Cardiac muscle cell (in vitro differentiated cells and primary cell): ENCODE data around the gene ROCK2. TPM values are rescaled to one million over a fixed set of nuclear protein-coding genes. Genes with fewer than 3 reads are reported as not detected.

Experiments
- DNase-seq, 2 donors: peaks; one replicate each; pipeline versions ENCODE4 v3.0.0 to v3.0.0-alpha.2; 2010 to 2017; ENCODE audit warnings: low read depth in 1 of 2, low spot score in 1 of 2
- H3K27ac ChIP-seq: fragments of 200-600 bp; sonication (generic); 2 replicates; pipeline ENCODE4 v1.5.1; 2016
- H3K27me3 ChIP-seq: fragments of 200-600 bp; sonication (generic); 2 replicates; pipeline ENCODE4 v1.6.0; 2016; ENCODE audit warnings: control low read depth
- H3K36me3 ChIP-seq: fragments of 200-600 bp; sonication (generic); 2 replicates; pipeline ENCODE4 v1.5.1; 2016; ENCODE audit warnings: control low read depth
- H3K4me1 ChIP-seq: fragments of 200-600 bp; sonication (generic); 2 replicates; pipeline ENCODE4 v1.8.1; 2017; ENCODE audit warnings: low read depth, mild to moderate bottlenecking, mixed run types
- H3K4me3 ChIP-seq: fragments of 200-600 bp; sonication (generic); 2 replicates; pipeline ENCODE4 v1.5.1; 2016; ENCODE audit warnings: mild to moderate bottlenecking
- H3K9me3 ChIP-seq: fragments of 200-600 bp; sonication (generic); 2 replicates; pipeline ENCODE4 v1.5.1; 2017; ENCODE audit warnings: low read depth, mild to moderate bottlenecking, control low read depth
- polyA plus RNA-seq: library from polyadenylated mRNA; unstranded; fragments of >200 nt; fragmentation: Nextera tagmentation; extraction: Ambion mirVana; gene quantifications from 2 replicates; pipeline ENCODE4 v1.2.1, GENCODE V29; 2016
- total RNA-seq: library from RNA; depleted of rRNA; stranded (reverse); fragments of >200 nt; gene quantifications from 2 replicates; pipeline ENCODE4 v1.2.3, GENCODE V29; 2016
- TF ChIP-seq, protein P1 (sequence below): IDR thresholded peaks from 2 replicates; pipeline ENCODE4 v1.5.1; 2012; ENCODE audit warnings: low read depth, mild to moderate bottlenecking, low read length

ROCK2 gene
- total and polyA plus RNA-seq, 2 experiments from 2014 or later: 18.9 to 31.7 TPM

GRCh38 chr2:11278219-11278618, 66.2 kb downstream of the ROCK2 start:
- Histone ChIP-seq H3K9me3 (no peaks in the 10 kb centered on the region), H3K4me3 (no peak overlapping the region), H3K27ac (no peak overlapping the region), H3K4me1 (no peaks in the 10 kb centered on the region), H3K27me3 (no peaks in the 10 kb centered on the region), H3K36me3 (no peaks in the 10 kb centered on the region)
- no peak for DNase-seq
- TF ChIP-seq, protein P1, sequence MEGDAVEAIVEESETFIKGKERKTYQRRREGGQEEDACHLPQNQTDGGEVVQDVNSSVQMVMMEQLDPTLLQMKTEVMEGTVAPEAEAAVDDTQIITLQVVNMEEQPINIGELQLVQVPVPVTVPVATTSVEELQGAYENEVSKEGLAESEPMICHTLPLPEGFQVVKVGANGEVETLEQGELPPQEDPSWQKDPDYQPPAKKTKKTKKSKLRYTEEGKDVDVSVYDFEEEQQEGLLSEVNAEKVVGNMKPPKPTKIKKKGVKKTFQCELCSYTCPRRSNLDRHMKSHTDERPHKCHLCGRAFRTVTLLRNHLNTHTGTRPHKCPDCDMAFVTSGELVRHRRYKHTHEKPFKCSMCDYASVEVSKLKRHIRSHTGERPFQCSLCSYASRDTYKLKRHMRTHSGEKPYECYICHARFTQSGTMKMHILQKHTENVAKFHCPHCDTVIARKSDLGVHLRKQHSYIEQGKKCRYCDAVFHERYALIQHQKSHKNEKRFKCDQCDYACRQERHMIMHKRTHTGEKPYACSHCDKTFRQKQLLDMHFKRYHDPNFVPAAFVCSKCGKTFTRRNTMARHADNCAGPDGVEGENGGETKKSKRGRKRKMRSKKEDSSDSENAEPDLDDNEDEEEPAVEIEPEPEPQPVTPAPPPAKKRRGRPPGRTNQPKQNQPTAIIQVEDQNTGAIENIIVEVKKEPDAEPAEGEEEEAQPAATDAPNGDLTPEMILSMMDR: no peak

GRCh38 chr2:11275910-11276309, 68.5 kb downstream of the ROCK2 start:
- TF ChIP-seq, protein P1: no peak
- DNase-seq: no peak
- H3K4me1 ChIP-seq: no peaks in the 10 kb centered on the region

DNA sequence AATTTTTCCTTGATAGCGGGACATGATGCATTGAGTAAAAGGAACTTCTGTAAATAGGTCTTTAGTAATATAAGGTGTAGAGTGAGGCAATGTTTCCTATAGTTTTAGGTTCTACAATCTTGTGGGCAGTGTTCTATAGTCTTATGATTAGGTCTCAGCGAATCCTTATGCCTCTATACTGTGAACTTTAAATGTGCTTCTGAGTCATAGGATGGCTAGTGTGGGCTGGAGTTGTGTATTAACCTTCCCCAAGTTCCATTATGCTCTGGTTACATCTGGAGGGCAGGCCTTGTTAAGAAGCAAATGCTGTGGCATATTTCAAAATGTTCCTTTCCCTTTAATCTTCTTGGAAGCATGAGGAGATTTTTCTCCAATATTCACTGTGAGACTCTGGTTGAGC, 73.5 kb downstream of the ROCK2 start:
- TF ChIP-seq, protein P1: no peak
- Histone ChIP-seq H3K27ac (no peak overlapping the region), H3K36me3 (peaks cover 5% of the 10 kb centered on the region)

More at GRCh38 chr2:11275910-11276309, 68.5 kb downstream of the ROCK2 start:
- no peaks in the 10 kb centered on the region for H3K9me3 ChIP-seq
- no peaks in the 10 kb centered on the region for H3K27me3 ChIP-seq
- peaks cover 5% of the 10 kb centered on the region for H3K36me3 ChIP-seq
- H3K27ac ChIP-seq: no peak overlapping the region
- H3K4me3 ChIP-seq: no peak overlapping the region

DNA sequence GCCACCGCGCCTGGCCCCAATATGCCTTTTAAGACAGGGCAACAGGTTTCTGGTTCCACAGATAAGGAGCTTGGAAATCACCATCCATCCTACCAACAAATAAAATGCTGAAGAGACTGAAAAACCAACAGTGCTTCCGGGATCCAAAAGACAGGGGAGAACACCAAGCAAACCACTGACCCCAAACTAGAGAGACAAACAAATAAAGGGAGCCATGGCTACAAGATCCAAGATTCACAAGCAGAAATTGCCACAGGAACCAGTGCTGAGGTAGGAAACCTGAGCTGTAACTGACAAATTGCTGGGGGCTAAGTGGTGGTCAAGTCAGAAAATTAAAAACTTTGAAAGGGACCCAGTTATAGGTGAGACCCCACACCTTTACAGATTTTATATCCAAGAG, 76.5 kb downstream of the ROCK2 start:
- TF ChIP-seq, protein P1: no peak
- Histone ChIP-seq H3K4me3 (no peak overlapping the region), H3K4me1 (no peaks in the 10 kb centered on the region), H3K9me3 (no peaks in the 10 kb centered on the region), H3K27me3 (no peaks in the 10 kb centered on the region), H3K27ac (no peak overlapping the region), H3K36me3 (peaks cover 5% of the 10 kb centered on the region)
- no peak for DNase-seq

More for the DNA sequence above, 73.5 kb downstream of the ROCK2 start:
- Histone ChIP-seq H3K27me3 (no peaks in the 10 kb centered on the region), H3K4me1 (no peaks in the 10 kb centered on the region), H3K9me3 (no peaks in the 10 kb centered on the region), H3K4me3 (no peak overlapping the region)
- peak in 1 of 2 donors; percentile 59 for DNase-seq

GRCh38 chr2:11264818-11265217, 79.6 kb downstream of the ROCK2 start:
- no peak overlapping the region for H3K27ac ChIP-seq
- H3K9me3 ChIP-seq: no peaks in the 10 kb centered on the region
- no peak for DNase-seq
- no peaks in the 10 kb centered on the region for H3K4me1 ChIP-seq
- H3K27me3 ChIP-seq: no peaks in the 10 kb centered on the region
- no peaks in the 10 kb centered on the region for H3K36me3 ChIP-seq
- TF ChIP-seq, protein P1: no peak
- no peak overlapping the region for H3K4me3 ChIP-seq

GRCh38 chr2:11264007-11264406, 80.4 kb downstream of the ROCK2 start:
- Histone ChIP-seq H3K27ac (no peak overlapping the region), H3K36me3 (no peaks in the 10 kb centered on the region), H3K27me3 (no peaks in the 10 kb centered on the region), H3K9me3 (no peaks in the 10 kb centered on the region), H3K4me3 (no peak overlapping the region), H3K4me1 (no peaks in the 10 kb centered on the region)
- TF ChIP-seq, protein P1: no peak
- no peak for DNase-seq
